Measurements from ENCODE around the gene RIMOC1.

- TF ChIP-seq ZNF114 (tag by site-specific recombination; IDR thresholded peaks at IDR 0.05), result no peak
- TF ChIP-seq, protein P1, sequence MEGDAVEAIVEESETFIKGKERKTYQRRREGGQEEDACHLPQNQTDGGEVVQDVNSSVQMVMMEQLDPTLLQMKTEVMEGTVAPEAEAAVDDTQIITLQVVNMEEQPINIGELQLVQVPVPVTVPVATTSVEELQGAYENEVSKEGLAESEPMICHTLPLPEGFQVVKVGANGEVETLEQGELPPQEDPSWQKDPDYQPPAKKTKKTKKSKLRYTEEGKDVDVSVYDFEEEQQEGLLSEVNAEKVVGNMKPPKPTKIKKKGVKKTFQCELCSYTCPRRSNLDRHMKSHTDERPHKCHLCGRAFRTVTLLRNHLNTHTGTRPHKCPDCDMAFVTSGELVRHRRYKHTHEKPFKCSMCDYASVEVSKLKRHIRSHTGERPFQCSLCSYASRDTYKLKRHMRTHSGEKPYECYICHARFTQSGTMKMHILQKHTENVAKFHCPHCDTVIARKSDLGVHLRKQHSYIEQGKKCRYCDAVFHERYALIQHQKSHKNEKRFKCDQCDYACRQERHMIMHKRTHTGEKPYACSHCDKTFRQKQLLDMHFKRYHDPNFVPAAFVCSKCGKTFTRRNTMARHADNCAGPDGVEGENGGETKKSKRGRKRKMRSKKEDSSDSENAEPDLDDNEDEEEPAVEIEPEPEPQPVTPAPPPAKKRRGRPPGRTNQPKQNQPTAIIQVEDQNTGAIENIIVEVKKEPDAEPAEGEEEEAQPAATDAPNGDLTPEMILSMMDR (tag by site-specific recombination; IDR thresholded peaks at IDR 0.05), result no peak
- no peak for TF ChIP-seq ZNF184 (tag by site-specific recombination; IDR thresholded peaks at IDR 0.05)
- no peak for TF ChIP-seq ZBTB8A (tag by site-specific recombination; IDR thresholded peaks at IDR 0.05)
- no peak for TF ChIP-seq ZNF18 (tag by site-specific recombination; IDR thresholded peaks at IDR 0.05)
- TF ChIP-seq ZNF707 (tag by site-specific recombination; IDR thresholded peaks at IDR 0.05), result no peak
Observed at GRCh38 chr5:41921166-41921565, 17.0 kb downstream of the RIMOC1 start.
